Measurements from ENCODE around the gene CCS.
A peak's percentile ranks its signal among the peaks of the same experiment; 100 is the strongest.

Gene CCS

DNA sequence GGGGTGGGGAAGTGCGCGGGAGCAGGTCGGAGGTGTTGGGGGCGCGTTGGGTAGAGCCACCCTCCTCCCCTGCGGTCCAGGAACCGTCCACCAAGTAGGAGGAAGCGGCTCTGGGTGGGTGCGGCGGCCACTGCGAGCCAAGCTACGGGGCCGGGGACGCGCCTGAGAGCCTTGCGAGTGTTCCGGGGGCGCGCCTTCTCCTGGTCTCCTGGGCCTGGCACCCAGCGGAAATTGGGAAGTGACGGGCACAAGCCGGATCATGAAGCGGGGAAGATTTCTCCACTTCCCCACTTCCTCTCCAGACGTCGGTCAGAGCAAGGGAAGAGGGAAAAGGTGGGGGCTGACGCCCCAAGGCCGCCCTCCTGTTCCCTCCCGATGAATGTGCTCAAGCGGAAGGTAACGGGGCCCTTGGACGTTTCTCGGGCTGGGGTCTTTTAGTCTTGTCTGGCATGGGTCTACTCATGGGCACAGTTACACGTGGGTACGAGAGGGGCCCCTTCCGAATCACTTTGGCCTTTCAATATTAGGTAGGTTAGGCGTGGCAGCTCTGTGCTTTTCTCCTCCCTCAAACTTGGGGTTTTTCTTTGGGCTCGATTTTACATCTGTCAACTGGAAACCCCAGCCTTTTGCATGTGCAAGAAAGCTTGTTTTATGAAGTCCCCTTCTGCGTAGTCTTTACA is 24.3 kb downstream of the CCS start:
- DNase-seq (ENCODE audit: extremely low spot score): no peak
- no peak for TF ChIP-seq CTCF (IDR thresholded peaks at IDR 0.05; ENCODE audit: control extremely low read depth, extremely low read depth, low read depth, missing control alignments)
- ChIA-PET CTCF (interaction anchor here (1.0 to 1.7 kb wide), 6 partner anchors 11 to 61 kb away, joined by 3 to 9 read pairs (median 4); partner anchors contain the start of genes CCDC87, CCS, RBM4 and RBM4B), POLR2A (interaction anchor here (0.6 to 1.9 kb wide), 7 partner anchors 13 to 89 kb away, joined by 3 to 24 read pairs (median 4); partner anchors contain the start of genes CCDC87, CCS and RBM4)

GRCh38 chr11:66619080-66619554 is 26.1 kb downstream of the CCS start:
- POLR2A ChIA-PET: interaction anchor here (0.6 to 1.2 kb wide), 9 partner anchors 8 to 59 kb away, joined by 3 to 7 read pairs (median 3); partner anchors contain the start of gene RBM4
- CTCF ChIA-PET: interaction anchor here (1.1 to 1.5 kb wide), 2 partner anchors 19 to 26 kb away, joined by 3 to 11 read pairs; partner anchors contain the start of genes CCDC87, CCS and RBM4
- TF ChIP-seq CTCF (IDR thresholded peaks at IDR 0.05; ENCODE audit: control extremely low read depth, extremely low read depth, low read depth, missing control alignments): no peak
- DNase-seq (ENCODE audit: extremely low spot score): peak; percentile 38

GRCh38 chr11:66624450-66624849 is 31.5 kb downstream of the CCS start:
- ChIA-PET POLR2A (interaction anchor here (1.6 to 7.4 kb wide), 3 partner anchors 8 to 13 kb away, joined by 14 to 68 read pairs (median 20); partner anchors contain the start of genes RBM14 and RBM4), CTCF (interaction anchor here (0.7 to 1.5 kb wide), 8 partner anchors 10 to 54 kb away, joined by 3 to 5 read pairs (median 4); partner anchors contain the start of genes RBM4 and RBM4B)
- DNase-seq (ENCODE audit: extremely low spot score): no peak
- no peak for TF ChIP-seq CTCF (IDR thresholded peaks at IDR 0.05; ENCODE audit: control extremely low read depth, extremely low read depth, low read depth, missing control alignments)

DNA sequence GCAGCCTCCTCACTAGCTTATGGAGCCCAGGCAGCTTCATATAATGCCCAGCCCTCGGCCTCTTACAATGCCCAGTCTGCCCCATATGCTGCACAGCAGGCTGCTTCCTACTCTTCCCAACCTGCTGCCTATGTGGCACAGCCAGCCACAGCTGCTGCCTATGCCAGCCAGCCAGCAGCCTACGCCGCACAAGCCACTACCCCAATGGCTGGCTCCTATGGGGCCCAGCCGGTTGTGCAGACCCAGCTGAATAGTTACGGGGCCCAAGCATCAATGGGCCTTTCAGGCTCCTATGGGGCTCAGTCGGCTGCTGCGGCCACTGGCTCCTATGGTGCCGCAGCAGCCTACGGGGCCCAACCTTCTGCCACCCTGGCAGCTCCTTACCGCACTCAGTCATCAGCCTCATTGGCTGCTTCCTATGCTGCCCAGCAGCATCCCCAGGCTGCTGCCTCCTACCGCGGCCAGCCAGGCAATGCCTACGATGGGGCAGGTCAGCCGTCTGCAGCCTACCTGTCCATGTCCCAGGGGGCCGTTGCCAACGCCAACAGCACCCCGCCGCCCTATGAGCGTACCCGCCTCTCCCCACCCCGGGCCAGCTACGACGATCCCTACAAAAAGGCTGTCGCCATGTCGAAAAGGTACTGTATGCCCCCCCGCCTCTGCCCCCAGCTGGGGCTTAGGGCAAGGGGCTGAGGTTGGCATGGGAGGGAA is 32.2 kb downstream of the CCS start:
- ChIA-PET CTCF (interaction anchor here (1.3 to 3.4 kb wide), 3 partner anchors 13 to 46 kb away, joined by 4 to 8 read pairs (median 5); partner anchors contain the start of gene RBM4), POLR2A (interaction anchor here (1.6 to 7.4 kb wide), 3 partner anchors 9 to 12 kb away, joined by 14 to 68 read pairs (median 20); partner anchors contain the start of genes RBM14 and RBM4)
- DNase-seq (ENCODE audit: extremely low spot score): no peak
- TF ChIP-seq CTCF (IDR thresholded peaks at IDR 0.05; ENCODE audit: control extremely low read depth, extremely low read depth, low read depth, missing control alignments): no peak

- TF ChIP-seq CTCF (IDR thresholded peaks at IDR 0.05; ENCODE audit: control extremely low read depth, extremely low read depth, low read depth, missing control alignments): no peak
- CTCF ChIA-PET: interaction anchor here (1.4 to 3.4 kb wide), 2 partner anchors 19 to 46 kb away, joined by 5 to 8 read pairs; no protein-coding TSS in a partner anchor
- POLR2A ChIA-PET: interaction anchor here (1.9 to 7.4 kb wide), 2 partner anchors 9 to 12 kb away, joined by 14 to 68 read pairs; partner anchors contain the start of genes RBM14 and RBM4
Measured at GRCh38 chr11:66625752-66626149, 32.8 kb downstream of the CCS start.

DNA sequence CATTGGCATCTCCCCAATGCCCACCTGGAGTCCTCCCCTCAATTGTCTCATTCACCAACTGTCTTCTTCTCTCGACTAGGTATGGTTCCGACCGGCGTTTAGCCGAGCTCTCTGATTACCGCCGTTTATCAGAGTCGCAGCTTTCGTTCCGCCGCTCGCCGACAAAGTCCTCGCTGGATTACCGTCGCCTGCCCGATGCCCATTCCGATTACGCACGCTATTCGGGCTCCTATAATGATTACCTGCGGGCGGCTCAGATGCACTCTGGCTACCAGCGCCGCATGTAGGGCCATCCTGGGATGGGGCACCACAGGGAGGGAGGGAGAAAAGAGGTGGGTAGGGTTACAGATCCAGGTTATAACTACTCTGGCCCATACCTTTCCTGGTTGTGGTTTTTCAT is 33.4 kb downstream of the CCS start:
- POLR2A ChIA-PET: interaction anchor here (1.2 to 7.4 kb wide), 2 partner anchors 7 to 11 kb away, joined by 3 to 68 read pairs; partner anchors contain the start of gene RBM4
- CTCF ChIA-PET: interaction anchor here (3.4 to 4.5 kb wide), 2 partner anchors 11 to 19 kb away, joined by 8 to 22 read pairs; partner anchors contain the start of gene RBM4
- no peak for TF ChIP-seq CTCF (IDR thresholded peaks at IDR 0.05; ENCODE audit: control extremely low read depth, extremely low read depth, low read depth, missing control alignments)
- DNase-seq (ENCODE audit: extremely low spot score): no peak

More at GRCh38 chr11:66625752-66626149, 32.8 kb downstream of the CCS start:
- DNase-seq (ENCODE audit: extremely low spot score): no peak
